Tibial artery (tissue), 4 donors: Measurements from ENCODE around the gene SMG7.

Experiments
- DNase-seq, 2 donors: peaks; one replicate each; pipeline ENCODE4 v3.0.0-alpha.2; 2019
- H3K27ac ChIP-seq, 2 donors: fragments of 200-600 bp; sonication (generic) in 1 of 2; 1 replicate in 1 of 2; 2 replicates in 1 of 2; pipeline ENCODE4 v1.5.1; 2018 to 2019; ENCODE audit warnings: mild to moderate bottlenecking in 1 of 2
- H3K27me3 ChIP-seq, 2 donors: fragments of 200-600 bp; sonication (generic) in 1 of 2; one replicate each; pipeline versions ENCODE4 v1.5.1 to v1.6.0; 2016 to 2019
- H3K36me3 ChIP-seq, 3 donors: fragments of 200-600 bp; sonication (generic) in 2 of 3; one replicate each; pipeline ENCODE4 v1.5.1; 2016 to 2019; ENCODE audit warnings: mild to moderate bottlenecking in 2 of 3
- H3K4me1 ChIP-seq, 4 donors: fragments of 200-600 bp; sonication (generic) in 2 of 4; 1 replicate in 3 of 4; 2 replicates in 1 of 4; pipeline ENCODE4 v1.5.1; 2016 to 2019
- H3K4me3 ChIP-seq, 2 donors: fragments of 200-600 bp; sonication (generic) in 1 of 2; 1 replicate in 1 of 2; 2 replicates in 1 of 2; pipeline ENCODE4 v1.5.1; 2018 to 2019; ENCODE audit warnings: mild to moderate bottlenecking in 2 of 2
- H3K9me3 ChIP-seq, 3 donors: fragments of 200-600 bp; sonication (generic) in 1 of 3; one replicate each; pipeline ENCODE4 v1.5.1; 2016 to 2019
- intact Hi-C: fragments of 100-400 bp; cut with DNase I; formaldehyde crosslinking; loops from one replicate; pipeline ENCODE4 v1.15.0; 2023; ENCODE audit warnings: low total_unique reads
- TF ChIP-seq, protein P1 (sequence below), 2 experiments: fragments of 200-600 bp in 1 of 2; fragments of 450-650 bp in 1 of 2; IDR thresholded peaks; one replicate each; pipeline ENCODE4 v1.5.1; 2017 to 2019; ENCODE audit warnings: antibody characterized with exemption in 2 of 2, mild to moderate bottlenecking in 1 of 2, moderate library complexity in 1 of 2

Gene SMG7

DNA sequence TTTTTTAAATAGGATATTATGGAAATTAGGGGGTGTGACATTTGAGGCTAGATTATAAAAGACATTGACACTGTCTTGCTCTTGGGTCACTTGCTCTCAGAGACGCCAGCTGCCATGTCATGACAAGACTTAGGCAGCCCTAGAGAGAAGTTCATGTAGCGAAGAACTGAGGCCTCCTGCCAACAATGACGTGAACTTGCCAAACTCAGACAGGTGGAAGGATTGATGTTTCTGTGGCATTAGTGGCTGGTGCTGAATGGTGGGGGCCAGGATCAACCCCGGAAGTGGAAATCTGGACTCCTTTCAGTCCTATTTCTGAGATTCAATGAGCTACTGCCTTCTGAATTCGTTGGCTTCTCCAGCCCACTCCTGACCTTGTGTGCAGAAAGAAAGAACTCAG is 103.3 kb downstream of the SMG7 start:
- H3K36me3 ChIP-seq: no peaks in the 10 kb centered on the region
- TF ChIP-seq, protein P1, sequence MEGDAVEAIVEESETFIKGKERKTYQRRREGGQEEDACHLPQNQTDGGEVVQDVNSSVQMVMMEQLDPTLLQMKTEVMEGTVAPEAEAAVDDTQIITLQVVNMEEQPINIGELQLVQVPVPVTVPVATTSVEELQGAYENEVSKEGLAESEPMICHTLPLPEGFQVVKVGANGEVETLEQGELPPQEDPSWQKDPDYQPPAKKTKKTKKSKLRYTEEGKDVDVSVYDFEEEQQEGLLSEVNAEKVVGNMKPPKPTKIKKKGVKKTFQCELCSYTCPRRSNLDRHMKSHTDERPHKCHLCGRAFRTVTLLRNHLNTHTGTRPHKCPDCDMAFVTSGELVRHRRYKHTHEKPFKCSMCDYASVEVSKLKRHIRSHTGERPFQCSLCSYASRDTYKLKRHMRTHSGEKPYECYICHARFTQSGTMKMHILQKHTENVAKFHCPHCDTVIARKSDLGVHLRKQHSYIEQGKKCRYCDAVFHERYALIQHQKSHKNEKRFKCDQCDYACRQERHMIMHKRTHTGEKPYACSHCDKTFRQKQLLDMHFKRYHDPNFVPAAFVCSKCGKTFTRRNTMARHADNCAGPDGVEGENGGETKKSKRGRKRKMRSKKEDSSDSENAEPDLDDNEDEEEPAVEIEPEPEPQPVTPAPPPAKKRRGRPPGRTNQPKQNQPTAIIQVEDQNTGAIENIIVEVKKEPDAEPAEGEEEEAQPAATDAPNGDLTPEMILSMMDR (IDR thresholded peaks at IDR 0.05): no peak
- peak overlapping the region; percentile 53 to 63 for H3K27ac ChIP-seq

GRCh38 chr1:183576537-183576936 is 104.2 kb downstream of the SMG7 start:
- Histone ChIP-seq H3K27me3 (no peaks in the 10 kb centered on the region), H3K36me3 (no peaks in the 10 kb centered on the region), H3K27ac (peak overlapping the region; percentile 53 to 63), H3K9me3 (no peaks in the 10 kb centered on the region), H3K4me1 (peaks cover 0 to 93% (median 38%) of the 10 kb centered on the region in 4 donors), H3K4me3 (no peak overlapping the region)
- TF ChIP-seq, protein P1 (IDR thresholded peaks at IDR 0.05): no peak
- no peak for DNase-seq
- intact Hi-C loops: no loop called here

More for the DNA sequence above, 103.3 kb downstream of the SMG7 start:
- intact Hi-C loops: no loop called here
- Histone ChIP-seq H3K9me3 (no peaks in the 10 kb centered on the region), H3K4me1 (peaks cover 0 to 84% (median 37%) of the 10 kb centered on the region in 4 donors), H3K4me3 (no peak overlapping the region), H3K27me3 (no peaks in the 10 kb centered on the region)
- DNase-seq: no peak

DNA sequence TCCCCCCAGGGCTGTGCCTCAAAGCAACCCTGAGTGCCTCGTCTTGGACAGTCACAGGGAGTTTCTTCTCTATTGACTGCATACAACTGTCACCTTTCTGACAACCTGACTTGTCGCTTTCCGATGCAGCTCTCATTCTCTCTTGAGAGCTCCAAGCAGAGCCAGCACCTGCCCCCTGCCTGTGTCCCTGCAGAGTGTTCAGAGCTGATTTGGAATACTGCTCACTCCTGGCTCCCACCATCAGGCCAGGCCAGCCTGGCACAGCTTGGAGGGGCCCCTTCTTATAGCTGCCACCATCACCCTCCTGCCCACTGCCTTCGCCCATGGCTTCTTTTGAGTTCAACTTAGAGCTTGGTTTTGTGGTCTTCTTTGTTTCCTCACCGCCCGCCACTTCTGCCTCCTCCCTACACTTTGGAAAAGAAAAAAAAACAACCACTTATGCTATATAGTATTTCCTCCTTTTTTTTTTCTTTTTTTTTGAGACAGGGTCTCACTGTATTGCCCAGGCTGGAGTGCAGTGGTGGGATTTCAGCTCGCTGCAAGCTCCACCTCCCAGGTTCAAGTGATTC is 105.7 kb downstream of the SMG7 start:
- DNase-seq: no peak
- Histone ChIP-seq H3K36me3 (no peaks in the 10 kb centered on the region), H3K27ac (peak overlapping the region; percentile 53 to 63), H3K4me3 (no peak overlapping the region), H3K4me1 (peaks cover 0 to 94% (median 45%) of the 10 kb centered on the region in 4 donors), H3K27me3 (no peaks in the 10 kb centered on the region), H3K9me3 (no peaks in the 10 kb centered on the region)
- TF ChIP-seq, protein P1 (IDR thresholded peaks at IDR 0.05): no peak
- intact Hi-C loops: no loop called here

DNA sequence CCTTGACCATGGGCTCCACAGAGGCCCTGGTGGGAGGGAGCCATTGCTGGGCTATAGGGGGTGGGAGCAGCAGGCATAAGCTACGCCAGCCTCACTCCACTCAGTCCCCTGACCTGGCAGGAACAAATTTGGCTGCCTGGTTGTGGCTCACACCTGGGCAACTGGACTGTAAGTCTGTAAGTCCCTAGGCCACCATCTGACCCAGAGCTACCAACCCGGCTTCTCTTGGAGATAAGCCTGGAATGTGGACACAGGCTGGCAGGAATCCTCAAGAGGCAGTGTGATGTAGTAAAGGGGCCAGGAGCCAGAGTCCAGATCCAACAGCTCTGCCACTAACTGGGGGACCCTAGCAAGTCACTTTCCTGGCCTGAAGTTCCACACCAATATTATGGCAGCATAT is 106.6 kb downstream of the SMG7 start:
- no peaks in the 10 kb centered on the region for H3K9me3 ChIP-seq
- peak overlapping the region in 1 of 2 donors; percentile 63 for H3K27ac ChIP-seq
- H3K27me3 ChIP-seq: no peaks in the 10 kb centered on the region
- no peaks in the 10 kb centered on the region for H3K36me3 ChIP-seq
- no peak overlapping the region for H3K4me3 ChIP-seq
- H3K4me1 ChIP-seq: peaks cover 0 to 92% (median 43%) of the 10 kb centered on the region in 4 donors
- DNase-seq: no peak
- intact Hi-C loops: no loop called here
- TF ChIP-seq, protein P1 (IDR thresholded peaks at IDR 0.05): no peak

- intact Hi-C loops: no loop called here
- H3K9me3 ChIP-seq: no peaks in the 10 kb centered on the region
- H3K4me1 ChIP-seq: peaks cover 0 to 77% (median 37%) of the 10 kb centered on the region in 4 donors
- no peak overlapping the region for H3K4me3 ChIP-seq
- peak overlapping the region; percentile 13 to 75 for H3K27ac ChIP-seq
- no peaks in the 10 kb centered on the region for H3K27me3 ChIP-seq
- H3K36me3 ChIP-seq: no peaks in the 10 kb centered on the region
- DNase-seq: peak in 1 of 2 donors; percentile 41
- TF ChIP-seq, protein P1 (IDR thresholded peaks at IDR 0.05): no peak
These were observed 108.0 kb downstream of the SMG7 start for GRCh38 chr1:183580281-183580682.
